Tibial artery (tissue), 4 donors: ENCODE measurements around the gene SCARB1.

ENCODE experiments used
- DNase-seq, 2 donors: peaks; one replicate each; pipeline ENCODE4 v3.0.0-alpha.2; 2019
- H3K27ac ChIP-seq, 2 donors: fragments of 200-600 bp; sonication (generic) in 1 of 2; 1 replicate in 1 of 2; 2 replicates in 1 of 2; pipeline ENCODE4 v1.5.1; 2018 to 2019; ENCODE audit warnings: mild to moderate bottlenecking in 1 of 2
- H3K27me3 ChIP-seq, 2 donors: fragments of 200-600 bp; sonication (generic) in 1 of 2; one replicate each; pipeline versions ENCODE4 v1.5.1 to v1.6.0; 2016 to 2019
- H3K36me3 ChIP-seq, 3 donors: fragments of 200-600 bp; sonication (generic) in 2 of 3; one replicate each; pipeline ENCODE4 v1.5.1; 2016 to 2019; ENCODE audit warnings: mild to moderate bottlenecking in 2 of 3
- H3K4me1 ChIP-seq, 4 donors: fragments of 200-600 bp; sonication (generic) in 2 of 4; 1 replicate in 3 of 4; 2 replicates in 1 of 4; pipeline ENCODE4 v1.5.1; 2016 to 2019
- H3K4me3 ChIP-seq, 2 donors: fragments of 200-600 bp; sonication (generic) in 1 of 2; 1 replicate in 1 of 2; 2 replicates in 1 of 2; pipeline ENCODE4 v1.5.1; 2018 to 2019; ENCODE audit warnings: mild to moderate bottlenecking in 2 of 2
- H3K9me3 ChIP-seq, 3 donors: fragments of 200-600 bp; sonication (generic) in 1 of 3; one replicate each; pipeline ENCODE4 v1.5.1; 2016 to 2019
- CTCF ChIP-seq, 2 experiments: fragments of 200-600 bp in 1 of 2; fragments of 450-650 bp in 1 of 2; IDR thresholded peaks; one replicate each; pipeline ENCODE4 v1.5.1; 2017 to 2019; ENCODE audit warnings: antibody characterized with exemption in 2 of 2, mild to moderate bottlenecking in 1 of 2, moderate library complexity in 1 of 2
- intact Hi-C: fragments of 100-400 bp; cut with DNase I; formaldehyde crosslinking; loops from one replicate; pipeline ENCODE4 v1.15.0; 2023; ENCODE audit warnings: low total_unique reads

The SCARB1 gene

DNA sequence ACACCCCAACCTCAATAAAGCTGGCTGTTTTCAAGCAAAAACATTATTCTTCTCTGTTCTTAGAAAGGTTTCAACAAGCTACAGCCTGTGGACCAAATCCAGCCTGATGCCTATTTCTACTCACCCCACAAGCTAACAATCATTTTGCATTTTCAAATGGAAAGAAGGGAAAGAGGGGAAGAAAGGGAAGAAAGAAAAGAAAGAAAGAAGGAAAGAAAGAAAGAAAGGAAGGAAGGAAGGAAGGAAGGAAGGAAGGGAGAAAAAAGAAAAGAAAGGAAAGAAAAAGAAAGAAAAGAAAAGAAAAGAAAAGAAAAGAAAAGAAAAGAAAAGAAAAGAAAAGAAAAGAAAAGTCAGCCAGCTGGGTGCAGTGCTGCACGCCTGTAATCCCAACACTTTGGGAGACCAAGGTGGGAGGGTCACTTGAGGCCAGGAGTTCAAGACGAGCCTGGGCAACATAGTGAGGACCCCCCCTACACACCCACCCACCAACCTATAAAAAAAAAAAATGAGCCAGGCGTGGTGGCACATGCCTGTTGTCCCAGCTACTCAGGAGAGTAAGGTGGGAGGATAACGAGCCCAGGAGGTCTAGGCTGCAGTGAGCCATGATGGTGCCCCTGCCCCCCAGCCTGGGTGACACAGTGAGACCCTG is 26.3 kb downstream of the SCARB1 start:
- Histone ChIP-seq H3K36me3 (no peaks in the 10 kb centered on the region), H3K4me3 (no peak overlapping the region), H3K9me3 (no peaks in the 10 kb centered on the region), H3K27ac (no peak overlapping the region), H3K4me1 (peaks cover 0 to 15% (median 7%) of the 10 kb centered on the region in 4 donors), H3K27me3 (no peaks in the 10 kb centered on the region)
- intact Hi-C loops, result no loop called here
- TF ChIP-seq CTCF (IDR thresholded peaks at IDR 0.05), result no peak
- no peak for DNase-seq

GRCh38 chr12:124836759-124837158 is 26.9 kb downstream of the SCARB1 start:
- no peak for DNase-seq
- intact Hi-C loops, result no loop called here
- no peaks in the 10 kb centered on the region for H3K9me3 ChIP-seq
- H3K27me3 ChIP-seq, result no peaks in the 10 kb centered on the region
- peaks cover 0 to 15% (median 7%) of the 10 kb centered on the region in 4 donors for H3K4me1 ChIP-seq
- no peak for TF ChIP-seq CTCF (IDR thresholded peaks at IDR 0.05)
- no peak overlapping the region for H3K27ac ChIP-seq
- H3K36me3 ChIP-seq, result no peaks in the 10 kb centered on the region
- H3K4me3 ChIP-seq, result no peak overlapping the region

- Histone ChIP-seq H3K27me3 (no peaks in the 10 kb centered on the region), H3K36me3 (no peaks in the 10 kb centered on the region), H3K27ac (no peak overlapping the region), H3K4me1 (peaks cover 0 to 15% (median 7%) of the 10 kb centered on the region in 4 donors), H3K9me3 (no peaks in the 10 kb centered on the region), H3K4me3 (no peak overlapping the region)
- intact Hi-C loops, result no loop called here
- DNase-seq, result no peak
- TF ChIP-seq CTCF (IDR thresholded peaks at IDR 0.05), result no peak
These were observed 27.8 kb downstream of the SCARB1 start for GRCh38 chr12:124835656-124836410.

DNA sequence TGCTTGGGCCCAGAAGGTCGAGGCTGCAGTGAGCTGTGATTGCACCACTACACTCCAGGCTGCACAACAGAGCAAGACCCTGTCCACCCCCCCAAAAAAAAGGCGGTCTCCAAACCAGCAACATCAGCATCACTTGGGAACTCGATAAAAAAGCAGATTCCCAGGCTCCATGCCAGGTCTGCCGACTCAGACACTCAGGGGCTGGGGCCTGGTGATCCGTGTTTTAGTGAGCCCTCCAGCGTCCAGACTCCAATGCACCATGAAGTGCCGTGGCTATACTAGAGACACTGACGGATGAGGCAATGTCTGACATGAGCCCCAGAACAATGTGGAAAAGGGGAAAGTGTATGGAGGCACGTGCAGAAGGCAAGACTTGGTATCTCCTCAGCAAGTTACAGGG is 28.8 kb downstream of the SCARB1 start:
- Histone ChIP-seq H3K4me3 (no peak overlapping the region), H3K27ac (no peak overlapping the region), H3K36me3 (no peaks in the 10 kb centered on the region), H3K27me3 (no peaks in the 10 kb centered on the region), H3K9me3 (no peaks in the 10 kb centered on the region), H3K4me1 (peaks cover 0 to 15% (median 7%) of the 10 kb centered on the region in 4 donors)
- no peak for DNase-seq
- intact Hi-C loops, result no loop called here
- TF ChIP-seq CTCF (IDR thresholded peaks at IDR 0.05), result no peak

- H3K27ac ChIP-seq, result peak overlapping the region in 1 of 2 donors; percentile 17
- TF ChIP-seq CTCF (IDR thresholded peaks at IDR 0.05), result no peak
- peak; percentile 48 to 77 for DNase-seq
These were observed 30.0 kb downstream of the SCARB1 start for GRCh38 chr12:124833693-124834122.

More at GRCh38 chr12:124833693-124834122, 30.0 kb downstream of the SCARB1 start:
- intact Hi-C loops, result no loop called here
- Histone ChIP-seq H3K4me1 (peaks cover 0 to 22% (median 12%) of the 10 kb centered on the region in 4 donors), H3K27me3 (no peaks in the 10 kb centered on the region), H3K36me3 (no peaks in the 10 kb centered on the region), H3K9me3 (no peaks in the 10 kb centered on the region), H3K4me3 (no peak overlapping the region)
